ENCODE data around the gene AXL. TPM values are rescaled to one million over a fixed set of nuclear protein-coding genes. Genes with fewer than 3 reads are reported as not detected.
"Not testable (repeated sequence)": the region's sequence is repeated elsewhere in the genome, so short reads cannot be mapped to it uniquely, and the experiment has no call there.

The AXL gene
- total RNA-seq, 1 donor from 2014 or later: 4.0 TPM

GRCh38 chr19:41206926-41207750 is 11.9 kb upstream of the AXL start:
- ATAC-seq: peak; percentile 5

GRCh38 chr19:41214161-41214560 is 4.9 kb upstream of the AXL start:
- ATAC-seq: no peak

- no peak for ATAC-seq
Measured at GRCh38 chr19:41217741-41218140, 1.3 kb upstream of the AXL start.

GRCh38 chr19:41218249-41218614 is 791 bp upstream of the AXL start:
- no peak for ATAC-seq

- no peak for ATAC-seq
Measured at GRCh38 chr19:41219924-41220567, 1.0 kb downstream of the AXL start.

GRCh38 chr19:41220811-41221210 is 1.8 kb downstream of the AXL start:
- no peak for ATAC-seq

- ATAC-seq: no peak
Measured at GRCh38 chr19:41221514-41222205, 2.6 kb downstream of the AXL start.

- ATAC-seq: no peak
Measured at GRCh38 chr19:41222240-41222639, 3.2 kb downstream of the AXL start.

- ATAC-seq: no peak
Measured at GRCh38 chr19:41223431-41224234, 4.6 kb downstream of the AXL start.

GRCh38 chr19:41224632-41225031 is 5.6 kb downstream of the AXL start:
- ATAC-seq: no peak

GRCh38 chr19:41225238-41226052 is 6.4 kb downstream of the AXL start:
- ATAC-seq: peak; percentile 44

GRCh38 chr19:41226053-41226873 is 7.2 kb downstream of the AXL start:
- ATAC-seq: peak; percentile 40

GRCh38 chr19:41226874-41227390 is 7.9 kb downstream of the AXL start:
- no peak for ATAC-seq

- no peak for ATAC-seq
Measured at GRCh38 chr19:41228486-41228885, 9.5 kb downstream of the AXL start.

GRCh38 chr19:41229338-41229737 is 10.3 kb downstream of the AXL start:
- ATAC-seq: not testable (repeated sequence)

GRCh38 chr19:41230067-41230857 is 11.2 kb downstream of the AXL start:
- ATAC-seq: no peak

- ATAC-seq: no peak
Measured at GRCh38 chr19:41232686-41233085, 13.7 kb downstream of the AXL start.

GRCh38 chr19:41233748-41234240 is 14.8 kb downstream of the AXL start:
- ATAC-seq: no peak

GRCh38 chr19:41234512-41235168 is 15.6 kb downstream of the AXL start:
- no peak for ATAC-seq
